B cell (primary cell): ENCODE measurements around the gene ROBO2. TPM values are rescaled to one million over a fixed set of nuclear protein-coding genes. Genes with fewer than 3 reads are reported as not detected.

Experiments
- ATAC-seq: fragments of 200-7000 bp; cut with Tn5 transposase; one replicate; pipeline ENCODE4 v1.10.0; 2021; ENCODE audit warnings: low read depth, mild to moderate bottlenecking, moderate number of reproducible peaks, moderate library complexity
- CTCF ChIA-PET: fragments of 350-600 bp; sonication (Branson Sonifier 250); formaldehyde crosslinking; loops from one replicate; lab custom pipeline; 2021; ENCODE audit warnings: antibody characterized with exemption, inconsistent platforms; lab: Charles Lee
- POLR2A ChIA-PET: fragments of 350-600 bp; sonication (Branson Sonifier 250); formaldehyde crosslinking; loops from one replicate; lab custom pipeline; 2021; ENCODE audit warnings: antibody characterized with exemption; lab: Charles Lee
- DNase-seq: peaks from one replicate; pipeline ENCODE4 v3.0.0; 2013
- H2AFZ ChIP-seq: 2 replicates; pipeline ENCODE4 v1.6.1; 2012; ENCODE audit warnings: mild to moderate bottlenecking, low read depth, low read length; ENCODE audit not compliant: insufficient read depth, poor library complexity, severe bottlenecking
- H3K27ac ChIP-seq, 2 donors: 1 replicate in 1 of 2; 2 replicates in 1 of 2; pipeline ENCODE4 v1.5.1; 2012 to 2013; ENCODE audit warnings: low read length in 2 of 2, mild to moderate bottlenecking in 2 of 2, moderate library complexity in 1 of 2
- H3K27me3 ChIP-seq, 4 experiments: fragments of 200-600 bp in 1 of 4; sonication (generic) in 1 of 4; replicated peaks in 1 of 4; 1 replicate in 2 of 4; 2 replicates in 2 of 4; pipeline versions ENCODE4 v1.6.1 to v1.7.0; 2013 to 2016; ENCODE audit warnings: low read length in 3 of 4, mild to moderate bottlenecking in 2 of 4, mixed read lengths in 1 of 4, moderate library complexity in 1 of 4; ENCODE audit not compliant: insufficient read depth in 4 of 4, control insufficient read depth in 3 of 4; ENCODE audit errors: control extremely low read depth in 1 of 4
- H3K36me3 ChIP-seq, 2 experiments: replicated peaks in 1 of 2; 1 replicate in 1 of 2; 2 replicates in 1 of 2; pipeline versions ENCODE4 v1.6.1 to v1.7.1; 2013; ENCODE audit warnings: low read length in 1 of 2; ENCODE audit not compliant: insufficient read depth in 2 of 2, control insufficient read depth in 1 of 2; ENCODE audit errors: control extremely low read depth in 1 of 2, extremely low read depth in 1 of 2
- H3K4me1 ChIP-seq, 2 donors: fragments of 200-600 bp in 1 of 2; sonication (generic) in 1 of 2; 1 replicate in 1 of 2; 2 replicates in 1 of 2; pipeline versions ENCODE4 v1.5.1 to v1.6.1; 2013 to 2017; ENCODE audit warnings: low read length in 2 of 2; ENCODE audit not compliant: control insufficient read depth in 2 of 2, insufficient read depth in 2 of 2
- H3K4me2 ChIP-seq: replicated peaks from 2 replicates; pipeline ENCODE3; 2012; ENCODE audit warnings: mild to moderate bottlenecking, low read depth, low read length; ENCODE audit not compliant: poor library complexity, severe bottlenecking
- H3K4me3 ChIP-seq, 5 experiments: fragments of 200-600 bp in 1 of 5; sonication (generic) in 1 of 5; 1 replicate in 3 of 5; 2 replicates in 2 of 5; pipeline versions ENCODE4 v1.5.1 to v1.7.0; 2011 to 2016; ENCODE audit warnings: low read length in 4 of 5, mild to moderate bottlenecking in 4 of 5, low read depth in 2 of 5, control low read depth in 1 of 5, moderate library complexity in 1 of 5; ENCODE audit not compliant: insufficient read depth in 1 of 5; ENCODE audit errors: control extremely low read depth in 1 of 5, extremely low read depth in 1 of 5
- H3K79me2 ChIP-seq: fragments of 200-600 bp; sonication (generic); one replicate; pipeline ENCODE4 v1.6.0; 2016; ENCODE audit warnings: low read length; ENCODE audit not compliant: control insufficient read depth, insufficient read depth
- H3K9ac ChIP-seq: fragments of 200-600 bp; sonication (generic); 2 replicates; pipeline ENCODE4 v1.6.1; 2017; ENCODE audit warnings: mild to moderate bottlenecking, low read length, moderate library complexity
- H3K9me3 ChIP-seq, 3 donors: one replicate each; pipeline versions ENCODE4 v1.6.1 to v1.7.1; 2013; ENCODE audit warnings: low read length in 2 of 3; ENCODE audit not compliant: control insufficient read depth in 2 of 3, insufficient read depth in 1 of 3; ENCODE audit errors: control extremely low read depth in 1 of 3
- H4K20me1 ChIP-seq: 2 replicates; pipeline ENCODE4 v1.6.0; 2012; ENCODE audit warnings: mild to moderate bottlenecking, low read length; ENCODE audit not compliant: insufficient read depth, control insufficient read depth, poor library complexity, severe bottlenecking
- H3K27ac Mint-ChIP-seq: one replicate; pipeline ENCODE4 v1.8.0; 2021; ENCODE audit warnings: mixed read lengths
- H3K27me3 Mint-ChIP-seq: one replicate; pipeline ENCODE4 v1.8.0; 2021; ENCODE audit warnings: mixed read lengths
- H3K4me1 Mint-ChIP-seq: one replicate; pipeline ENCODE4 v1.8.0; 2021; ENCODE audit warnings: mixed read lengths
- H3K4me3 Mint-ChIP-seq: one replicate; pipeline ENCODE4 v1.8.0; 2021; ENCODE audit warnings: mixed read lengths
- H3K9me3 Mint-ChIP-seq: one replicate; pipeline ENCODE4 v1.8.0; 2022; ENCODE audit warnings: mixed read lengths; ENCODE audit not compliant: insufficient read depth
- EZH2 ChIP-seq: IDR thresholded peaks from 2 replicates; pipeline ENCODE4 v1.6.1; 2012; ENCODE audit warnings: borderline replicate concordance, low read depth, mild to moderate bottlenecking, moderate library complexity, low read length; ENCODE audit not compliant: insufficient read depth, poor library complexity, severe bottlenecking
- WGBS: methylation state at CpG from one replicate; pipeline ENCODE4 v1.1.5; 2013; ENCODE audit warnings: missing lambda C conversion rate; ENCODE audit not compliant: insufficient coverage; 5-methylcytosine and 5-hydroxymethylcytosine counted together
- intact Hi-C: fragments of 100-400 bp; cut with micrococcal nuclease; formaldehyde crosslinking; loops from one replicate; pipeline ENCODE4 v1.10.0; 2022
- polyA plus RNA-seq: library from polyadenylated mRNA; depleted of rRNA; stranded (reverse); fragments of >200 nt; gene quantifications from 2 replicates; pipeline ENCODE4 v1.2.3, GENCODE V29; 2012
- total RNA-seq, 2 donors: library from RNA; stranded (reverse); fragments of 120-200 nt in 1 of 2; gene quantifications; 1 replicate in 1 of 2; 2 replicates in 1 of 2; pipeline versions ENCODE4 v1.2.3 to v1.2.4, GENCODE V29; 2013 to 2022
- TF ChIP-seq, protein P1 (sequence below): fragments of 200-600 bp; IDR thresholded peaks from one replicate; pipeline ENCODE4 v1.8.0; 2022; ENCODE audit warnings: antibody characterized with exemption, mild to moderate bottlenecking

ROBO2 gene
- total and polyA plus RNA-seq, 2 donors (not counting 1 experiment from before 2014, with no cell fraction given) = not detected

DNA sequence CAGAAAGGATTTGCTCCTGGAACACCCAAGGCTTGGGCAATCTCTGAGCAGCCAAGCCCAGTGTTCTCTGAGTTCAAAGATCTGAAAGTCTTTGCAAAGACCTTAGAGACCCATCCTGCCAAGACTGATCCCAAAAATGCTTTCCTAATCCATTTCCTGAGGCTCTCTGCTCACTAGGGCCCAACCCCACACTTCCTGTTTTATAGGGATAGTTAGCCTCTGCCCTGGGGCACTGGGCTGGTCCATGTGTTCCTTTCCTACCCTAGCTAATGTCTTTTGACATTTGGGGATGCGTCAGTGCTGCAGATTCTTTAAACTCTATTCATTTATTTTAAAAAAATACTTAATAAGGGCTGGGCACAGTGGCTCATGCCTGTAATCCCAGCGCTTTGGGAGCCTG lies 372.7 kb downstream of the ROBO2 start:
- H3K79me2 ChIP-seq = no peaks in the 10 kb centered on the region
- no peaks in the 10 kb centered on the region for H3K4me1 Mint-ChIP-seq
- no peak overlapping the region for H3K4me3 Mint-ChIP-seq
- no peak overlapping the region for H3K4me3 ChIP-seq
- no peak for TF ChIP-seq EZH2
- TF ChIP-seq, protein P1, sequence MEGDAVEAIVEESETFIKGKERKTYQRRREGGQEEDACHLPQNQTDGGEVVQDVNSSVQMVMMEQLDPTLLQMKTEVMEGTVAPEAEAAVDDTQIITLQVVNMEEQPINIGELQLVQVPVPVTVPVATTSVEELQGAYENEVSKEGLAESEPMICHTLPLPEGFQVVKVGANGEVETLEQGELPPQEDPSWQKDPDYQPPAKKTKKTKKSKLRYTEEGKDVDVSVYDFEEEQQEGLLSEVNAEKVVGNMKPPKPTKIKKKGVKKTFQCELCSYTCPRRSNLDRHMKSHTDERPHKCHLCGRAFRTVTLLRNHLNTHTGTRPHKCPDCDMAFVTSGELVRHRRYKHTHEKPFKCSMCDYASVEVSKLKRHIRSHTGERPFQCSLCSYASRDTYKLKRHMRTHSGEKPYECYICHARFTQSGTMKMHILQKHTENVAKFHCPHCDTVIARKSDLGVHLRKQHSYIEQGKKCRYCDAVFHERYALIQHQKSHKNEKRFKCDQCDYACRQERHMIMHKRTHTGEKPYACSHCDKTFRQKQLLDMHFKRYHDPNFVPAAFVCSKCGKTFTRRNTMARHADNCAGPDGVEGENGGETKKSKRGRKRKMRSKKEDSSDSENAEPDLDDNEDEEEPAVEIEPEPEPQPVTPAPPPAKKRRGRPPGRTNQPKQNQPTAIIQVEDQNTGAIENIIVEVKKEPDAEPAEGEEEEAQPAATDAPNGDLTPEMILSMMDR = no peak
- no peak overlapping the region for H3K4me2 ChIP-seq
- no peaks in the 10 kb centered on the region for H3K36me3 ChIP-seq
- no peaks in the 10 kb centered on the region for H3K27me3 Mint-ChIP-seq
- H3K9me3 ChIP-seq = peaks cover 0 to 8% (median 0%) of the 10 kb centered on the region in 3 donors
- ATAC-seq (no peak), DNase-seq (no peak)
- no peaks in the 10 kb centered on the region for H3K27me3 ChIP-seq
- peaks cover 5% of the 10 kb centered on the region for H3K9me3 Mint-ChIP-seq
- no peak overlapping the region for H2AFZ ChIP-seq
- no peak overlapping the region for H3K27ac Mint-ChIP-seq
- POLR2A ChIA-PET = no interaction called here
- no CpG with 5 or more reads among the region's 2 CpGs for WGBS
- CTCF ChIA-PET = no interaction called here
- no peak overlapping the region for H3K27ac ChIP-seq
- intact Hi-C loops = no loop called here
- H3K9ac ChIP-seq = no peak overlapping the region
- no peaks in the 10 kb centered on the region for H3K4me1 ChIP-seq
- no peaks in the 10 kb centered on the region for H4K20me1 ChIP-seq

DNA sequence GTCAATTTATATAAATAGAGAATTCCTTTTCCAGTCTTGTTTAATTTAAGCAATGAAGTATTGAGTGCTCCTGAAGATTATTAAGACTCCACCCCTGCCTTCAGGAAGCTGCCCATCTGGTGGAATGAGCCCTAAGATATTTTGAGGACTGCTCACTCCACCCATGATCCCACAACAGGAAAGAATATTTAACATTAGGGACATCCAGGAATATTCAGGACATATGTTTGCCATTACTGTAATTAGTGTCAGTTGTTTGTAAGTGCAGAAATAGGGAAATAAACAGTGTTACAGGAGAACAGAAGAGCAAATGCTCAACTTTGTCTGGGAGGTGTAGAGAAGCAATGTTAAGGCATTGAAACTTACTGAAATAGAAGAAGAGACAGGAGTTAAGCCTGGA lies 375.0 kb downstream of the ROBO2 start:
- Histone ChIP-seq H3K27me3 (no peaks in the 10 kb centered on the region), H3K9ac (no peak overlapping the region), H4K20me1 (no peaks in the 10 kb centered on the region), H3K4me2 (no peak overlapping the region), H3K36me3 (no peaks in the 10 kb centered on the region), H3K27ac (no peak overlapping the region), H2AFZ (no peak overlapping the region), H3K4me3 (no peak overlapping the region), H3K79me2 (no peaks in the 10 kb centered on the region), H3K9me3 (peaks cover 0 to 8% (median 0%) of the 10 kb centered on the region in 3 donors), H3K4me1 (no peaks in the 10 kb centered on the region)
- TF ChIP-seq, protein P1 = no peak
- no peak for TF ChIP-seq EZH2
- POLR2A ChIA-PET = no interaction called here
- CTCF ChIA-PET = no interaction called here
- H3K27ac Mint-ChIP-seq = no peak overlapping the region
- intact Hi-C loops = no loop called here
- no peaks in the 10 kb centered on the region for H3K27me3 Mint-ChIP-seq
- H3K4me3 Mint-ChIP-seq = no peak overlapping the region
- DNase-seq (no peak), ATAC-seq (no peak)
- H3K9me3 Mint-ChIP-seq = peaks cover 5% of the 10 kb centered on the region
- no peaks in the 10 kb centered on the region for H3K4me1 Mint-ChIP-seq
